ENCODE results near the gene SAP30. TPM values are rescaled to one million over a fixed set of nuclear protein-coding genes. Genes with fewer than 3 reads are reported as not detected.

SAP30 gene
- total and polyA plus RNA-seq, 2 experiments from 2014 or later: 9.3 to 16.5 TPM

DNA sequence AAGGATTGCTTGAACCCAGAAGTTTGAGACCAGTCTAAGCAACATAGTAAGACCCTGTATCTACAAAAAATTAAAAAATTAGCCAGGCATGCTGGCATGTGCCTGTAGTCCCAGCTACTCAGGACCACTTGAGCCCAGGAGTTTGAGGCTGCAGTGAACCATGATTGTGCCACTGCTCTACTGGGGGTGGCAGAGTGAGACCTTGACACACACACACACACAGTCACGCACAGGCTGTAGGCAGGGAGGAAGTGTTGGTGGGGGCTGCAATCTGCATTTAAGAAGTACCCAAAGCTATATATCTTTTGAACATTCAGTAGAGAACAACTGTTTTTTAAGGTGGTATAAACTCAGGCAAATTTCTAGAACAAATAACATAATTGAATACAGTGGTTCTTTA is 20.9 kb downstream of the SAP30 start:
- no peaks in the 10 kb centered on the region for H3K4me1 ChIP-seq (ENCODE audit: insufficient read depth)
- H4K20me1 ChIP-seq (replicated peaks; ENCODE audit: insufficient read depth): no peaks in the 10 kb centered on the region
- Mint-ChIP-seq H3K27ac (no peak overlapping the region), H3K36me3 (ENCODE audit: low read depth) (no peaks in the 10 kb centered on the region; the same call in 2 of the 3 replicates), H3K4me3 (no peak overlapping the region), H3K9me3 (no peaks in the 10 kb centered on the region), H3K27me3 (ENCODE audit: insufficient read depth, low read depth, poor library complexity) (peaks cover 2% of the 10 kb centered on the region), H3K4me1 (no peaks in the 10 kb centered on the region)
- no peaks in the 10 kb centered on the region for H3K27me3 ChIP-seq (ENCODE audit: insufficient read depth)
- H3K9me2 ChIP-seq (ENCODE audit: insufficient read depth): no peaks in the 10 kb centered on the region
- no peak overlapping the region for H2AFZ ChIP-seq
- no peaks in the 10 kb centered on the region for H3K36me3 ChIP-seq (ENCODE audit: insufficient read depth)
- TF ChIP-seq, protein P1, sequence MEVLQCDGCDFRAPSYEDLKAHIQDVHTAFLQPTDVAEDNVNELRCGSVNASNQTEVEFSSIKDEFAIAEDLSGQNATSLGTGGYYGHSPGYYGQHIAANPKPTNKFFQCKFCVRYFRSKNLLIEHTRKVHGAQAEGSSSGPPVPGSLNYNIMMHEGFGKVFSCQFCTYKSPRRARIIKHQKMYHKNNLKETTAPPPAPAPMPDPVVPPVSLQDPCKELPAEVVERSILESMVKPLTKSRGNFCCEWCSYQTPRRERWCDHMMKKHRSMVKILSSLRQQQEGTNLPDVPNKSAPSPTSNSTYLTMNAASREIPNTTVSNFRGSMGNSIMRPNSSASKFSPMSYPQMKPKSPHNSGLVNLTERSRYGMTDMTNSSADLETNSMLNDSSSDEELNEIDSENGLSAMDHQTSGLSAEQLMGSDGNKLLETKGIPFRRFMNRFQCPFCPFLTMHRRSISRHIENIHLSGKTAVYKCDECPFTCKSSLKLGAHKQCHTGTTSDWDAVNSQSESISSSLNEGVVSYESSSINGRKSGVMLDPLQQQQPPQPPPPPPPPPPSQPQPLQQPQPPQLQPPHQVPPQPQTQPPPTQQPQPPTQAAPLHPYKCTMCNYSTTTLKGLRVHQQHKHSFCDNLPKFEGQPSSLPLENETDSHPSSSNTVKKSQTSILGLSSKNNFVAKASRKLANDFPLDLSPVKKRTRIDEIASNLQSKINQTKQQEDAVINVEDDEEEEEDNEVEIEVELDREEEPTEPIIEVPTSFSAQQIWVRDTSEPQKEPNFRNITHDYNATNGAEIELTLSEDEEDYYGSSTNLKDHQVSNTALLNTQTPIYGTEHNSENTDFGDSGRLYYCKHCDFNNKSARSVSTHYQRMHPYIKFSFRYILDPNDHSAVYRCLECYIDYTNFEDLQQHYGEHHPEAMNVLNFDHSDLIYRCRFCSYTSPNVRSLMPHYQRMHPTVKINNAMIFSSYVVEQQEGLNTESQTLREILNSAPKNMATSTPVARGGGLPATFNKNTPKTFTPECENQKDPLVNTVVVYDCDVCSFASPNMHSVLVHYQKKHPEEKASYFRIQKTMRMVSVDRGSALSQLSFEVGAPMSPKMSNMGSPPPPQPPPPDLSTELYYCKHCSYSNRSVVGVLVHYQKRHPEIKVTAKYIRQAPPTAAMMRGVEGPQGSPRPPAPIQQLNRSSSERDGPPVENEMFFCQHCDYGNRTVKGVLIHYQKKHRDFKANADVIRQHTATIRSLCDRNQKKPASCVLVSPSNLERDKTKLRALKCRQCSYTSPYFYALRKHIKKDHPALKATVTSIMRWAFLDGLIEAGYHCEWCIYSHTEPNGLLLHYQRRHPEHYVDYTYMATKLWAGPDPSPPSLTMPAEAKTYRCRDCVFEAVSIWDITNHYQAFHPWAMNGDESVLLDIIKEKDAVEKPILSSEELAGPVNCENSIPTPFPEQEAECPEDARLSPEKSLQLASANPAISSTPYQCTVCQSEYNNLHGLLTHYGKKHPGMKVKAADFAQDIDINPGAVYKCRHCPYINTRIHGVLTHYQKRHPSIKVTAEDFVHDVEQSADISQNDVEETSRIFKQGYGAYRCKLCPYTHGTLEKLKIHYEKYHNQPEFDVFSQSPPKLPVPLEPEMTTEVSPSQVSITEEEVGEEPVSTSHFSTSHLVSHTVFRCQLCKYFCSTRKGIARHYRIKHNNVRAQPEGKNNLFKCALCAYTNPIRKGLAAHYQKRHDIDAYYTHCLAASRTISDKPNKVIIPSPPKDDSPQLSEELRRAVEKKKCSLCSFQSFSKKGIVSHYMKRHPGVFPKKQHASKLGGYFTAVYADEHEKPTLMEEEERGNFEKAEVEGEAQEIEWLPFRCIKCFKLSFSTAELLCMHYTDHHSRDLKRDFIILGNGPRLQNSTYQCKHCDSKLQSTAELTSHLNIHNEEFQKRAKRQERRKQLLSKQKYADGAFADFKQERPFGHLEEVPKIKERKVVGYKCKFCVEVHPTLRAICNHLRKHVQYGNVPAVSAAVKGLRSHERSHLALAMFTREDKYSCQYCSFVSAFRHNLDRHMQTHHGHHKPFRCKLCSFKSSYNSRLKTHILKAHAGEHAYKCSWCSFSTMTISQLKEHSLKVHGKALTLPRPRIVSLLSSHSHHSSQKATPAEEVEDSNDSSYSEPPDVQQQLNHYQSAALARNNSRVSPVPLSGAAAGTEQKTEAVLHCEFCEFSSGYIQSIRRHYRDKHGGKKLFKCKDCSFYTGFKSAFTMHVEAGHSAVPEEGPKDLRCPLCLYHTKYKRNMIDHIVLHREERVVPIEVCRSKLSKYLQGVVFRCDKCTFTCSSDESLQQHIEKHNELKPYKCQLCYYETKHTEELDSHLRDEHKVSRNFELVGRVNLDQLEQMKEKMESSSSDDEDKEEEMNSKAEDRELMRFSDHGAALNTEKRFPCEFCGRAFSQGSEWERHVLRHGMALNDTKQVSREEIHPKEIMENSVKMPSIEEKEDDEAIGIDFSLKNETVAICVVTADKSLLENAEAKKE (CRISPR knock-in tag; IDR thresholded peaks at IDR 0.05): no peak
- TF ChIP-seq CREB1 (CRISPR knock-in tag; IDR thresholded peaks at IDR 0.05; ENCODE audit: low read depth): no peak
- TF ChIP-seq NANOG (IDR thresholded peaks at IDR 0.05; ENCODE audit: borderline replicate concordance): no peak
- no peak for TF ChIP-seq REST (IDR thresholded peaks at IDR 0.05; ENCODE audit: unreplicated experiment)
- no peak for TF ChIP-seq ZNF114 (CRISPR knock-in tag; IDR thresholded peaks at IDR 0.05)
- no peak for TF ChIP-seq EZH2phosphoT487 (IDR thresholded peaks at IDR 0.05; ENCODE audit: unreplicated experiment)
- TF ChIP-seq STAT1 (IDR thresholded peaks at IDR 0.05; ENCODE audit: unreplicated experiment): no peak
- TF ChIP-seq, protein P2, sequence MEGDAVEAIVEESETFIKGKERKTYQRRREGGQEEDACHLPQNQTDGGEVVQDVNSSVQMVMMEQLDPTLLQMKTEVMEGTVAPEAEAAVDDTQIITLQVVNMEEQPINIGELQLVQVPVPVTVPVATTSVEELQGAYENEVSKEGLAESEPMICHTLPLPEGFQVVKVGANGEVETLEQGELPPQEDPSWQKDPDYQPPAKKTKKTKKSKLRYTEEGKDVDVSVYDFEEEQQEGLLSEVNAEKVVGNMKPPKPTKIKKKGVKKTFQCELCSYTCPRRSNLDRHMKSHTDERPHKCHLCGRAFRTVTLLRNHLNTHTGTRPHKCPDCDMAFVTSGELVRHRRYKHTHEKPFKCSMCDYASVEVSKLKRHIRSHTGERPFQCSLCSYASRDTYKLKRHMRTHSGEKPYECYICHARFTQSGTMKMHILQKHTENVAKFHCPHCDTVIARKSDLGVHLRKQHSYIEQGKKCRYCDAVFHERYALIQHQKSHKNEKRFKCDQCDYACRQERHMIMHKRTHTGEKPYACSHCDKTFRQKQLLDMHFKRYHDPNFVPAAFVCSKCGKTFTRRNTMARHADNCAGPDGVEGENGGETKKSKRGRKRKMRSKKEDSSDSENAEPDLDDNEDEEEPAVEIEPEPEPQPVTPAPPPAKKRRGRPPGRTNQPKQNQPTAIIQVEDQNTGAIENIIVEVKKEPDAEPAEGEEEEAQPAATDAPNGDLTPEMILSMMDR (conservative IDR thresholded peaks at IDR 0.05; ENCODE audit: low read depth in 2 of 2): no peak
- TF ChIP-seq, protein P3, sequence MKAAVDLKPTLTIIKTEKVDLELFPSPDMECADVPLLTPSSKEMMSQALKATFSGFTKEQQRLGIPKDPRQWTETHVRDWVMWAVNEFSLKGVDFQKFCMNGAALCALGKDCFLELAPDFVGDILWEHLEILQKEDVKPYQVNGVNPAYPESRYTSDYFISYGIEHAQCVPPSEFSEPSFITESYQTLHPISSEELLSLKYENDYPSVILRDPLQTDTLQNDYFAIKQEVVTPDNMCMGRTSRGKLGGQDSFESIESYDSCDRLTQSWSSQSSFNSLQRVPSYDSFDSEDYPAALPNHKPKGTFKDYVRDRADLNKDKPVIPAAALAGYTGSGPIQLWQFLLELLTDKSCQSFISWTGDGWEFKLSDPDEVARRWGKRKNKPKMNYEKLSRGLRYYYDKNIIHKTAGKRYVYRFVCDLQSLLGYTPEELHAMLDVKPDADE (IDR thresholded peaks at IDR 0.05): no peak
- no peak for TF ChIP-seq JUNB (IDR thresholded peaks at IDR 0.05; ENCODE audit: unreplicated experiment)
- TF ChIP-seq POLR2AphosphoS5 (IDR thresholded peaks at IDR 0.05; ENCODE audit: low read depth): no peak
- TF ChIP-seq EZH2 (IDR thresholded peaks at IDR 0.05; ENCODE audit: low read depth, unreplicated experiment): no peak
- no peak for TF ChIP-seq ZNF331 (CRISPR knock-in tag; IDR thresholded peaks at IDR 0.05; ENCODE audit: low read depth)
- H3F3A ChIP-seq (replicated peaks; ENCODE audit: low read depth): no peaks in the 10 kb centered on the region
- no peak overlapping the region for H3K27ac ChIP-seq (ENCODE audit: low read depth)
- H3K79me2 ChIP-seq (replicated peaks; ENCODE audit: insufficient read depth): no peaks in the 10 kb centered on the region
- H3K4me2 ChIP-seq: no peak overlapping the region
- no peak for ATAC-seq
- DNase-seq (ENCODE audit: low spot score): no peak
- no peak overlapping the region for H3K4me3 ChIP-seq

Measured in GM23338 (cell line).